ENCODE results near the gene ANKRD24. TPM values are rescaled to one million over a fixed set of nuclear protein-coding genes. Genes with fewer than 3 reads are reported as not detected.

ANKRD24 gene
- total RNA-seq, 1 donor from 2014 or later: 0.82 TPM

DNA sequence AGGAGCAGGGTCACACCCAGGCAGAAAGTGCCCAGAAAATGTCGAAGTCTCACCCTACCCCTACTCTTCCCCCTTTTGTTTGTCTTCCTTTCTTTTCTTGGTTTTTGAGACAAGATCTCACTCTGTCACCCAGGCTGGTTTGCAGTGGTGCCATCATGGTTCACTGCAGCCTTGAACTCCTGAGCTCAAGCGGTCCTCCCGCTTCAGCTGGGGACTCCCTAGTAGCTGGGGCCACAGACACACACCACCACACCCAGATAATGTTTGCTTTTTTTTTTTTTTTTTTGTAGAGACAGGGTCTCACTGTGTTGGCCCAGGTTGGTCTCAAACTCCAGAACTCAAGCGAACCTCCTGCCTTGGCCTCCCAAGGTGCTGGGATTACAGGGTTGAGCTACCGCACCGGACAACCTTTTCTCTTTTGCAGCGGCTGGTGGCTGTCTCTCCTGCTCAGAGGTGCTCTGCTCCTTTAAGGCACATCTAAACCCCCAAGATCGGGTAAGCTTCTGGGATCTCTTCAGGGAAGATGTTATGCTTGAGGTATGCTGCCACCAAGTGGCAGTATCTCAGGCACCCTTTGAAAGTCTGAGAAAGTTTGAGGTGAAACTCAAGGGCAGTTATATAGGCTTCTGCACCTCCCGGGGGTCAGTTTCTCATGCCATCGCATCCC, 24.5 kb downstream of the ANKRD24 start:
- H3K9me3 Mint-ChIP-seq (ENCODE audit: unreplicated experiment): no peaks in the 10 kb centered on the region
- no peaks in the 10 kb centered on the region for H3K36me3 Mint-ChIP-seq (ENCODE audit: low read depth, unreplicated experiment)
- peaks cover 1% of the 10 kb centered on the region for H3K27me3 Mint-ChIP-seq (ENCODE audit: unreplicated experiment)
- TF ChIP-seq, protein P1, sequence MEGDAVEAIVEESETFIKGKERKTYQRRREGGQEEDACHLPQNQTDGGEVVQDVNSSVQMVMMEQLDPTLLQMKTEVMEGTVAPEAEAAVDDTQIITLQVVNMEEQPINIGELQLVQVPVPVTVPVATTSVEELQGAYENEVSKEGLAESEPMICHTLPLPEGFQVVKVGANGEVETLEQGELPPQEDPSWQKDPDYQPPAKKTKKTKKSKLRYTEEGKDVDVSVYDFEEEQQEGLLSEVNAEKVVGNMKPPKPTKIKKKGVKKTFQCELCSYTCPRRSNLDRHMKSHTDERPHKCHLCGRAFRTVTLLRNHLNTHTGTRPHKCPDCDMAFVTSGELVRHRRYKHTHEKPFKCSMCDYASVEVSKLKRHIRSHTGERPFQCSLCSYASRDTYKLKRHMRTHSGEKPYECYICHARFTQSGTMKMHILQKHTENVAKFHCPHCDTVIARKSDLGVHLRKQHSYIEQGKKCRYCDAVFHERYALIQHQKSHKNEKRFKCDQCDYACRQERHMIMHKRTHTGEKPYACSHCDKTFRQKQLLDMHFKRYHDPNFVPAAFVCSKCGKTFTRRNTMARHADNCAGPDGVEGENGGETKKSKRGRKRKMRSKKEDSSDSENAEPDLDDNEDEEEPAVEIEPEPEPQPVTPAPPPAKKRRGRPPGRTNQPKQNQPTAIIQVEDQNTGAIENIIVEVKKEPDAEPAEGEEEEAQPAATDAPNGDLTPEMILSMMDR (IDR thresholded peaks at IDR 0.05; ENCODE audit: unreplicated experiment): no peak
- no peak overlapping the region for H3K4me3 Mint-ChIP-seq (ENCODE audit: unreplicated experiment)
- DNase-seq (ENCODE audit: low spot score): no peak
- H3K27ac Mint-ChIP-seq (ENCODE audit: unreplicated experiment): no peak overlapping the region
- no peaks in the 10 kb centered on the region for H3K4me1 Mint-ChIP-seq (ENCODE audit: unreplicated experiment)

DNA sequence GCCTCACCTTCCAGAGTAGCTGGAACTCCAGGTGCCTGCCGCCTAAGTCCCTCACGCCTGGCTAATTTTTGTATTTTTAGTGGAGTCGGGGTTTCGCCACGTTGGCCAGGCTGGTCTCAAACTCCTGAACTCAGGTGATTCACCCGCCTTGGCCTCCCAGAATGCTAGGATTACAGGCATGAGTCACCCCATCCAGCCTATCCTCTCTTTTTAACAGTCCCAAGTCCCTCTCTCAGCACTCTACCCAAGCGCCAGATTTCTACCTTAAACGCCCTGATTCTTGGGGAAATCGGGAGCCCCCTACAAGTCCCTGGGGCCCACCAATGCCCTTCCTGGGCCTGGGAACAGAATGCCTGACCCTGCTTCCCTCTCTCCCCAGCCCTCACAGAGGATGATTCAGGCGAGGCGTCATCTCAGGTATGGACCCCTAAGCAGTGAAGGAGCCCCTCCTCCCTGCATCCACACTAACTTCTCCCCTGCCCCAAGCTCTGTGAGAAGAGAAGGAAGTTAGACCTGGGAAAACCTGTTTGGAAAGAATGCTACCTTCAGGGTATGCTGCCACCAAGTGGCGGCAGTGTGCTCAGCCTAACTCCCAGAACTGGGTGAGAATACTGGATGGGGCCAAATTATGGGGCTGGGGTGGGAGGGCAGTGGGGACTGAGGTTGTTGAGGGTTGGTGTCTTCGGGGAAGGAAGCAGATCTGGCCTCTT, 26.1 kb downstream of the ANKRD24 start:
- Mint-ChIP-seq H3K27me3 (ENCODE audit: unreplicated experiment) (peaks cover 3% of the 10 kb centered on the region), H3K36me3 (ENCODE audit: low read depth, unreplicated experiment) (no peaks in the 10 kb centered on the region), H3K27ac (ENCODE audit: unreplicated experiment) (no peak overlapping the region), H3K4me1 (ENCODE audit: unreplicated experiment) (no peaks in the 10 kb centered on the region), H3K9me3 (ENCODE audit: unreplicated experiment) (no peaks in the 10 kb centered on the region), H3K4me3 (ENCODE audit: unreplicated experiment) (no peak overlapping the region)
- DNase-seq (ENCODE audit: low spot score): no peak
- TF ChIP-seq, protein P1 (IDR thresholded peaks at IDR 0.05; ENCODE audit: unreplicated experiment): no peak

DNA sequence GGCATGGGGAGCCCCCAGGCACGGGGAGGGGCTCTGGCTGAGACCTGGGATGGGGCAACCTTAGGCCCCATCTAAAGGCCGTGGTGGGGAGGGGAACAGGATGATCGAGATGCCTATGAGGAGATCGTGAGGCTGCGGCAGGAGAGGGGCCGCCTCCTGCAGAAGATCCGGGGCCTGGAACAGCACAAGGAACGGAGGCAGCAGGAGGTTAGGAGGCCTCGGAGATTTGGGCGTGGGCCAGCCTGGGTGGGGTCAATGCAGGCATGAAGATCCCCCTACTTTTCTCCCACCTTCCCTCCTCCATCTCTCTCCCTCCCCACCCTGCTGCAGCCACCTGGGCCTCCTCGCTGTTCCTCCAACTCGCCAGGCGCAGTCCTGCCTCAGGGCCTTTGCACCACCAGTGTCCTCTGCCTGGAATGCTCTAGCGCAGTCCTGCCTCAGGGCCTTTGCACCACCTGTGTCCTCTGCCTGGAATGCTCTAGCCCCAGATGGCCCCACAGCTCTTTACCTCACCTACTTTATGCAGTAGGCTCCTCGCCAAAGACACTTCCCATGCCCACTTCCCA, 27.8 kb downstream of the ANKRD24 start:
- TF ChIP-seq, protein P1 (IDR thresholded peaks at IDR 0.05; ENCODE audit: unreplicated experiment): no peak
- DNase-seq (ENCODE audit: low spot score): no peak
- no peak overlapping the region for H3K27ac Mint-ChIP-seq (ENCODE audit: unreplicated experiment)
- H3K4me1 Mint-ChIP-seq (ENCODE audit: unreplicated experiment): no peaks in the 10 kb centered on the region
- H3K27me3 Mint-ChIP-seq (ENCODE audit: unreplicated experiment): peaks cover 5% of the 10 kb centered on the region
- H3K36me3 Mint-ChIP-seq (ENCODE audit: low read depth, unreplicated experiment): no peaks in the 10 kb centered on the region
- no peaks in the 10 kb centered on the region for H3K9me3 Mint-ChIP-seq (ENCODE audit: unreplicated experiment)
- H3K4me3 Mint-ChIP-seq (ENCODE audit: unreplicated experiment): no peak overlapping the region

DNA sequence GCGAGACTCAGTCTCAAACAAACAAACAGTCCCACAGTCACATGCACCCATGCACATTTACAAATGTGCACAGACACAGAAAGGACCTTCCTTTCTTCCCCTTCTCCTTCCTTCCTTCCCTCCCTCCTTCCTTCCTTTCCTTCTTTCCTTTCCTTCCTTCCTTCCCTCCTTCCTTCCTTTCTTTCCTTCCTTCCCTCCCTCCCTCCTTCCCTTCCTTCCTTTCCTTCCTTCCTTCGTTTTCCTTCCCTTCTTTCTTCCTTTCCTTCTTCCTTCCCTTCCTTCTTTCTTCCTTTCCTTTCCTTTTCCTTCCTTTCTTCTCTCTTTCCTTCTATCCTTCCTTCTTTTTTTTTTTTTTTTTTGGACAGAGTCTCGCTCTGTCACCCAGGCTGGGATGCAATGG, 30.6 kb downstream of the ANKRD24 start:
- DNase-seq (ENCODE audit: low spot score): no peak
- H3K27ac Mint-ChIP-seq (ENCODE audit: unreplicated experiment): no peak overlapping the region
- no peaks in the 10 kb centered on the region for H3K4me1 Mint-ChIP-seq (ENCODE audit: unreplicated experiment)
- H3K27me3 Mint-ChIP-seq (ENCODE audit: unreplicated experiment): peaks cover 4% of the 10 kb centered on the region
- TF ChIP-seq, protein P1 (IDR thresholded peaks at IDR 0.05; ENCODE audit: unreplicated experiment): no peak
- H3K36me3 Mint-ChIP-seq (ENCODE audit: low read depth, unreplicated experiment): no peaks in the 10 kb centered on the region
- H3K9me3 Mint-ChIP-seq (ENCODE audit: unreplicated experiment): no peaks in the 10 kb centered on the region
- no peak overlapping the region for H3K4me3 Mint-ChIP-seq (ENCODE audit: unreplicated experiment)

DNA sequence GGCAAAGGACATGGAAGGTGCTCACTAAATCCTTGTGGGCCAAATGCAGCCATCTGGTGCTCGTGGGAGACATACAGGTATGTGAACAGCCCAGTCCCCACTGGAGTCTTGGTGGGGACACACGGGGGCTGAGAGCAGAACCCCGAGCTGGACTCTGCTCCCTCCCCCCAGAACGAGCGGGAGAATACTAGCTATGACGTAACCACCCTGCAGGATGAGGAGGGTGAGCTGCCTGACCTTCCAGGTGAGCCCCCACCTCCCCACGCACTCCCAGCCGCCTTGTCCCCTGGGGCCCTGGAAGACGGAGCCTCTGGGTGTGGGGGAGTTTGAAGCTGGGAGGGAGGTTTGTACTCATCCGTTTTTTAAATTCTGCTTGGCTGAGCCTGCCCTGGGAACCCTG, 33.3 kb downstream of the ANKRD24 start:
- no peaks in the 10 kb centered on the region for H3K9me3 Mint-ChIP-seq (ENCODE audit: unreplicated experiment)
- DNase-seq (ENCODE audit: low spot score): no peak
- no peak overlapping the region for H3K4me3 Mint-ChIP-seq (ENCODE audit: unreplicated experiment)
- H3K4me1 Mint-ChIP-seq (ENCODE audit: unreplicated experiment): no peaks in the 10 kb centered on the region
- TF ChIP-seq, protein P1 (IDR thresholded peaks at IDR 0.05; ENCODE audit: unreplicated experiment): no peak
- H3K27ac Mint-ChIP-seq (ENCODE audit: unreplicated experiment): no peak overlapping the region
- H3K36me3 Mint-ChIP-seq (ENCODE audit: low read depth, unreplicated experiment): no peaks in the 10 kb centered on the region
- H3K27me3 Mint-ChIP-seq (ENCODE audit: unreplicated experiment): peaks cover 8% of the 10 kb centered on the region

Measured in endothelial cell (in vitro differentiated cells).